Measurements from ENCODE around the gene IRAK2.

- TF ChIP-seq CTCF (IDR thresholded peaks at IDR 0.05; ENCODE audit: extremely low read depth in 1 of 2, insufficient read depth in 1 of 2, low read depth in 1 of 2, low read length in 2 of 2), result no peak
- TF ChIP-seq POLR2A (IDR thresholded peaks at IDR 0.05; ENCODE audit: low read depth, low read length), result no peak
- no peak for TF ChIP-seq POLR2AphosphoS5 (IDR thresholded peaks at IDR 0.05; ENCODE audit: insufficient read depth, low read depth, low read length)
- TF ChIP-seq MAX (IDR thresholded peaks at IDR 0.05; ENCODE audit: insufficient read depth, insufficient read length), result no peak
- TF ChIP-seq EZH2 (IDR thresholded peaks at IDR 0.05; ENCODE audit: borderline replicate concordance, low read depth, low read length, severe bottlenecking), result no peak
- TF ChIP-seq FOS (IDR thresholded peaks at IDR 0.05; ENCODE audit: borderline replicate concordance, insufficient read depth, low read length), result peak; percentile 23
- no peak for TF ChIP-seq GATA2 (IDR thresholded peaks at IDR 0.05; ENCODE audit: insufficient read depth, insufficient read length, low read depth, low read length)
- TF ChIP-seq JUN (IDR thresholded peaks at IDR 0.05; ENCODE audit: borderline replicate concordance, insufficient read depth, insufficient read length, low read depth), result no peak
These were observed 128.0 kb downstream of the IRAK2 start, which contains the start of gene GHRL for GRCh38 chr3:10292505-10293419.
